Liver (tissue), 9 donors: Measurements from ENCODE around the gene TRAPPC2L. TPM values are rescaled to one million over a fixed set of nuclear protein-coding genes. Genes with fewer than 3 reads are reported as not detected.

Source experiments
- DNase-seq: peaks from one replicate; pipeline ENCODE4 v3.0.0-alpha.2; 2017; ENCODE audit warnings: low spot score
- H3K27ac ChIP-seq, 2 donors: one replicate each; pipeline ENCODE4 v1.7.0; 2013; ENCODE audit warnings: inconsistent platforms in 2 of 2, low read length in 2 of 2, control low read depth in 1 of 2, low read depth in 1 of 2, mild to moderate bottlenecking in 1 of 2
- H3K27me3 ChIP-seq, 4 donors: one replicate each; pipeline versions ENCODE4 v1.6.1 to v1.7.0; 2013; ENCODE audit warnings: low read length in 3 of 4, inconsistent platforms in 1 of 4, mild to moderate bottlenecking in 1 of 4, moderate library complexity in 1 of 4; ENCODE audit not compliant: control insufficient read depth in 4 of 4, insufficient read depth in 4 of 4
- H3K36me3 ChIP-seq, 4 donors: one replicate each; pipeline versions ENCODE4 v1.6.1 to v1.7.0; 2013; ENCODE audit warnings: low read length in 3 of 4, mild to moderate bottlenecking in 3 of 4, low read depth in 1 of 4, moderate library complexity in 1 of 4; ENCODE audit not compliant: control insufficient read depth in 4 of 4, insufficient read depth in 3 of 4
- H3K4me1 ChIP-seq, 4 donors: one replicate each; pipeline versions ENCODE4 v1.6.1 to v1.7.0; 2013; ENCODE audit warnings: low read length in 3 of 4, mild to moderate bottlenecking in 3 of 4, moderate library complexity in 1 of 4; ENCODE audit not compliant: control insufficient read depth in 4 of 4, insufficient read depth in 4 of 4
- H3K4me3 ChIP-seq, 3 donors: one replicate each; pipeline versions ENCODE4 v1.6.1 to v1.7.0; 2013; ENCODE audit warnings: low read length in 3 of 3, control low read depth in 1 of 3, low read depth in 1 of 3, mild to moderate bottlenecking in 1 of 3
- H3K9ac ChIP-seq, 2 donors: one replicate each; pipeline ENCODE4 v1.7.0; 2013; ENCODE audit warnings: low read length in 2 of 2, mild to moderate bottlenecking in 2 of 2, moderate library complexity in 2 of 2, control low read depth in 1 of 2, low read depth in 1 of 2
- H3K9me3 ChIP-seq, 4 donors: one replicate each; pipeline versions ENCODE4 v1.6.1 to v1.7.0; 2013; ENCODE audit warnings: low read length in 3 of 4; ENCODE audit not compliant: control insufficient read depth in 4 of 4
- CTCF ChIP-seq: fragments of 150-350 bp; IDR thresholded peaks from 2 replicates; pipeline ENCODE4 v1.5.1; 2017; ENCODE audit warnings: improper control_type of control experiment, low read depth, low read length; ENCODE audit not compliant: missing input control
- EGR1 ChIP-seq, 2 donors: IDR thresholded peaks; 2 replicates each; pipeline ENCODE4 v1.6.1; 2016 to 2018; ENCODE audit warnings: antibody characterized with exemption in 2 of 2, low read depth in 2 of 2
- FOXA2 ChIP-seq: IDR thresholded peaks from 2 replicates; pipeline ENCODE4 v1.6.1; 2016; ENCODE audit warnings: antibody characterized with exemption
- HNF4A ChIP-seq, 2 donors: conservative IDR thresholded peaks; 2 replicates each; pipeline ENCODE4 v1.6.1; 2016; ENCODE audit warnings: antibody characterized with exemption in 2 of 2, mild to moderate bottlenecking in 2 of 2
- HNF4G ChIP-seq: IDR thresholded peaks from 2 replicates; pipeline ENCODE4 v1.6.1; 2016; ENCODE audit warnings: antibody characterized with exemption
- JUND ChIP-seq, 2 donors: IDR thresholded peaks; 2 replicates each; pipeline ENCODE4 v1.6.1; 2016; ENCODE audit warnings: antibody characterized with exemption in 2 of 2
- MAX ChIP-seq: IDR thresholded peaks from 2 replicates; pipeline ENCODE4 v1.6.1; 2016; ENCODE audit warnings: antibody characterized with exemption
- NR2F2 ChIP-seq: IDR thresholded peaks from 2 replicates; pipeline ENCODE4 v1.6.1; 2016; ENCODE audit warnings: antibody characterized with exemption
- RAD21 ChIP-seq, 2 donors: IDR thresholded peaks; 2 replicates each; pipeline ENCODE4 v1.6.1; 2016; ENCODE audit warnings: antibody characterized with exemption in 2 of 2, mild to moderate bottlenecking in 2 of 2
- REST ChIP-seq: IDR thresholded peaks from 2 replicates; pipeline ENCODE4 v1.6.1; 2016; ENCODE audit warnings: antibody characterized with exemption, mild to moderate bottlenecking
- RXRA ChIP-seq, 2 donors: IDR thresholded peaks; 2 replicates each; pipeline ENCODE4 v1.6.1; 2017 to 2018; ENCODE audit warnings: antibody characterized with exemption in 2 of 2, mild to moderate bottlenecking in 1 of 2
- TAF1 ChIP-seq: conservative IDR thresholded peaks from 2 replicates; pipeline ENCODE4 v1.6.1; 2016; ENCODE audit warnings: antibody characterized with exemption, mild to moderate bottlenecking
- WGBS: extraction: QIAGEN DNeasy Blood & Tissue Kit; methylation state at CpG from one replicate; pipeline ENCODE4 v1.1.7; 2013; 5-methylcytosine and 5-hydroxymethylcytosine counted together
- polyA plus RNA-seq, 2 donors: library from polyadenylated mRNA; stranded (reverse) in 1 of 2; unstranded in 1 of 2; fragments of 200-250 nt in 1 of 2; fragments of >200 nt in 1 of 2; fragmentation: Nextera tagmentation in 1 of 2; extraction: Ambion mirVana in 1 of 2; gene quantifications; one replicate each; pipeline versions ENCODE4 v1.2.1 to v1.2.3, GENCODE V29; 2013 to 2015
- total RNA-seq, 2 donors: library from RNA; depleted of rRNA; stranded (reverse); fragments of >200 nt; gene quantifications; one replicate each; pipeline ENCODE4 v1.2.3, GENCODE V29; 2014
- donor health status: healthy.
- donor health status: healthy.
- donor health status: healthy.
- donor health status: healthy.
- donor health status: healthy.

TRAPPC2L gene
- total and polyA plus RNA-seq, 4 donors, result 16.3 to 59.4 (median 22.2) TPM

- TF ChIP-seq REST, result no peak
- TF ChIP-seq HNF4A (conservative IDR thresholded peaks at IDR 0.05), result no peak
These were observed 53.6 kb downstream of the TRAPPC2L start (continued) for GRCh38 chr16:88910284-88911135.

- no peaks in the 10 kb centered on the region for H3K27me3 ChIP-seq
- TF ChIP-seq RAD21 (IDR thresholded peaks at IDR 0.05) (no peak), JUND (IDR thresholded peaks at IDR 0.05) (no peak), EGR1 (IDR thresholded peaks at IDR 0.05; ENCODE audit: low read depth in 2 of 2) (no peak), MAX (no peak)
- no peak for DNase-seq
- H3K4me3 ChIP-seq, result no peak overlapping the region
- H3K4me1 ChIP-seq, result no peaks in the 10 kb centered on the region
- no peak overlapping the region for H3K27ac ChIP-seq
- no peaks in the 10 kb centered on the region for H3K9me3 ChIP-seq
- no peaks in the 10 kb centered on the region for H3K36me3 ChIP-seq
- no peak overlapping the region for H3K9ac ChIP-seq
- 71% methylated on average over 36 of the region's 36 CpGs for WGBS
These were observed 54.4 kb downstream of the TRAPPC2L start for GRCh38 chr16:88911136-88911945.

- no peaks in the 10 kb centered on the region for H3K4me1 ChIP-seq
- H3K4me3 ChIP-seq, result no peak overlapping the region
- no peaks in the 10 kb centered on the region for H3K9me3 ChIP-seq
- H3K27ac ChIP-seq, result no peak overlapping the region
- WGBS, result 86% methylated on average over 16 of the region's 16 CpGs
- H3K27me3 ChIP-seq, result no peaks in the 10 kb centered on the region
- no peak for DNase-seq
- no peak for TF ChIP-seq RXRA (IDR thresholded peaks at IDR 0.05)
- no peak for TF ChIP-seq NR2F2
- no peak for TF ChIP-seq CTCF
- TF ChIP-seq FOXA2, result no peak
- no peak for TF ChIP-seq RAD21 (IDR thresholded peaks at IDR 0.05)
- TF ChIP-seq TAF1, result no peak
- no peak for TF ChIP-seq HNF4G
- no peak overlapping the region for H3K9ac ChIP-seq
- H3K36me3 ChIP-seq, result no peaks in the 10 kb centered on the region
These were observed 55.0 kb downstream of the TRAPPC2L start for GRCh38 chr16:88911946-88912310.

Other genes with a start within 250 kb of the TRAPPC2L start
- gene IL17C, start 218.6 kb upstream of the TRAPPC2L start, total RNA-seq, result not detected
- not detected for gene IL17C, start 218.6 kb upstream of the TRAPPC2L start, polyA plus RNA-seq
- gene CYBA, start 206.1 kb upstream of the TRAPPC2L start, total RNA-seq, result 100 to 1,000 TPM in 1 of 2 donors, 10 to 100 TPM in 1; 45.8 to 217 TPM
- gene CYBA, start 206.1 kb upstream of the TRAPPC2L start, polyA plus RNA-seq, result 10 to 100 TPM; 39.0 to 59.5 TPM
- gene MVD, start 194.0 kb upstream of the TRAPPC2L start, total RNA-seq, result 10 to 100 TPM; 73.4 to 99.2 TPM
- gene MVD, start 194.0 kb upstream of the TRAPPC2L start, polyA plus RNA-seq, result 10 to 100 TPM; 21.7 to 76.0 TPM
- gene SNAI3, start 170.6 kb upstream of the TRAPPC2L start, total RNA-seq, result under 1 TPM; 0.05 to 0.17 TPM
- under 1 TPM; 0.24 to 0.48 TPM for gene SNAI3, start 170.6 kb upstream of the TRAPPC2L start, polyA plus RNA-seq
- gene RNF166, start 150.7 kb upstream of the TRAPPC2L start, total RNA-seq, result 1 to 10 TPM; 7.9 to 9.1 TPM
- gene RNF166, start 150.7 kb upstream of the TRAPPC2L start, polyA plus RNA-seq, result 1 to 10 TPM; 6.5 to 7.3 TPM
- gene CTU2, start 150.6 kb upstream of the TRAPPC2L start, total RNA-seq, result 1 to 10 TPM; 7.0 to 8.5 TPM
- 1 to 10 TPM; 7.2 to 7.7 TPM for gene CTU2, start 150.6 kb upstream of the TRAPPC2L start, polyA plus RNA-seq
- gene PIEZO1, start 71.9 kb upstream of the TRAPPC2L start, total RNA-seq, result 10 to 100 TPM; 59.7 to 74.7 TPM
- 10 to 100 TPM; 15.3 to 58.7 TPM for gene PIEZO1, start 71.9 kb upstream of the TRAPPC2L start, polyA plus RNA-seq
- gene CDT1, start 53.3 kb upstream of the TRAPPC2L start, total RNA-seq, result 10 to 100 TPM in 1 of 2 donors, under 1 TPM in 1; 0.08 to 37.6 TPM
- 1 to 10 TPM in 1 of 2 donors, under 1 TPM in 1; 0.11 to 1.8 TPM for gene CDT1, start 53.3 kb upstream of the TRAPPC2L start, polyA plus RNA-seq
- 10 to 100 TPM; 27.9 to 35.5 TPM for gene APRT, start 45.2 kb upstream of the TRAPPC2L start, total RNA-seq
- gene APRT, start 45.2 kb upstream of the TRAPPC2L start, polyA plus RNA-seq, result 100 to 1,000 TPM; 153 to 160 TPM
- gene GALNS, start 180 bp upstream of the TRAPPC2L start, total RNA-seq, result 10 to 100 TPM in 1 of 2 donors, 1 to 10 TPM in 1; 6.8 to 20.6 TPM
- 10 to 100 TPM in 1 of 2 donors, 1 to 10 TPM in 1; 8.5 to 13.0 TPM for gene GALNS, start 180 bp upstream of the TRAPPC2L start, polyA plus RNA-seq
- under 1 TPM in 1 of 2 donors, not detected in 1; 0.09 TPM for gene PABPN1L, start 9.5 kb downstream of the TRAPPC2L start, total RNA-seq
- gene PABPN1L, start 9.5 kb downstream of the TRAPPC2L start, polyA plus RNA-seq, result not detected
- 1 to 10 TPM; 1.4 to 3.4 TPM for gene CBFA2T3, start 120.1 kb downstream of the TRAPPC2L start, total RNA-seq
- 1 to 10 TPM; 2.8 to 4.5 TPM for gene CBFA2T3, start 120.1 kb downstream of the TRAPPC2L start, polyA plus RNA-seq
- gene ACSF3, start 236.7 kb downstream of the TRAPPC2L start, total RNA-seq, result 10 to 100 TPM; 15.3 to 19.9 TPM
- gene ACSF3, start 236.7 kb downstream of the TRAPPC2L start, polyA plus RNA-seq, result 10 to 100 TPM; 17.6 to 27.3 TPM